Heart left ventricle (tissue), 16 donors: ENCODE measurements around the gene NPHP4. TPM values are rescaled to one million over a fixed set of nuclear protein-coding genes. Genes with fewer than 3 reads are reported as not detected.
A peak's percentile ranks its signal among the peaks of the same experiment; 100 is the strongest.

Experiments used
- ATAC-seq, 4 donors: fragments of 200-7000 bp; cut with Tn5 transposase; one replicate each; pipeline ENCODE4 v1.9.1; 2020 to 2022; ENCODE audit warnings: moderate library complexity in 4 of 4, mild to moderate bottlenecking in 3 of 4, moderate number of reproducible peaks in 1 of 4
- DNase-seq, 5 donors: peaks; one replicate each; pipeline ENCODE4 v3.0.0-alpha.2; 2020
- H3K27ac ChIP-seq, 12 donors: fragments of 200-600 bp; sonication (generic) in 4 of 12; one replicate each; pipeline versions ENCODE4 v1.5.0 to v1.8.0; 2016 to 2022; ENCODE audit warnings: mild to moderate bottlenecking in 2 of 12
- H3K27me3 ChIP-seq, 9 donors: fragments of 200-600 bp; sonication (generic) in 2 of 9; one replicate each; pipeline versions ENCODE4 v1.5.1 to v1.8.0; 2016 to 2022; ENCODE audit warnings: mild to moderate bottlenecking in 3 of 9
- H3K36me3 ChIP-seq, 9 donors: fragments of 200-600 bp; sonication (generic) in 2 of 9; one replicate each; pipeline versions ENCODE4 v1.5.0 to v1.8.0; 2018 to 2022; ENCODE audit warnings: mild to moderate bottlenecking in 2 of 9
- H3K4me1 ChIP-seq, 12 donors: fragments of 200-600 bp; sonication (generic) in 4 of 12; one replicate each; pipeline versions ENCODE4 v1.5.0 to v1.8.0; 2016 to 2022; ENCODE audit warnings: mild to moderate bottlenecking in 3 of 12
- H3K4me3 ChIP-seq, 12 donors: fragments of 200-600 bp; sonication (generic) in 4 of 12; one replicate each; pipeline versions ENCODE4 v1.5.0 to v1.8.0; 2017 to 2022; ENCODE audit warnings: mild to moderate bottlenecking in 9 of 12, moderate library complexity in 4 of 12
- H3K9me3 ChIP-seq, 12 donors: fragments of 200-600 bp; sonication (generic) in 4 of 12; one replicate each; pipeline versions ENCODE4 v1.5.0 to v1.8.0; 2016 to 2022; ENCODE audit warnings: mild to moderate bottlenecking in 1 of 12
- POLR2A ChIP-seq, 2 donors: fragments of 450-650 bp; IDR thresholded peaks; one replicate each; pipeline ENCODE4 v1.6.1; 2017; ENCODE audit warnings: antibody characterized with exemption in 2 of 2, mild to moderate bottlenecking in 2 of 2, moderate library complexity in 2 of 2
- WGBS, 4 donors: extraction: QIAGEN DNeasy Blood & Tissue Kit in 2 of 4; methylation state at CpG; one replicate each; pipeline versions ENCODE4 v1.1.5 to v1.1.7; 2013 to 2018; 5-methylcytosine and 5-hydroxymethylcytosine counted together
- intact Hi-C, 10 donors: fragments of 100-400 bp; cut with DNase I; formaldehyde crosslinking; loops; one replicate each; pipeline versions ENCODE4 v1.11.1 to v1.14.2; 2022
- polyA plus RNA-seq, 2 donors: library from polyadenylated mRNA; stranded (reverse); fragments of 200-250 nt; gene quantifications; one replicate each; pipeline ENCODE4 v1.2.3, GENCODE V29; 2013
- total RNA-seq, 9 donors: library from RNA; depleted of rRNA in 2 of 9; stranded (reverse); fragments of >200 nt in 2 of 9; fragmentation: NEBNext Ultra II Directional in 3 of 9; extraction: Animal tissue kit (Norgen Biotek cat#: 25700) in 3 of 9; gene quantifications; one replicate each; pipeline versions ENCODE4 v1.1.0 to v1.2.4, GENCODE V29; 2016 to 2023
- TF ChIP-seq, protein P1 (sequence below), 12 donors: fragments of 200-600 bp; sonication (generic) in 4 of 12; IDR thresholded peaks; one replicate each; pipeline versions ENCODE4 v1.5.0 to v1.8.0; 2018 to 2022; ENCODE audit warnings: antibody characterized with exemption in 12 of 12, mild to moderate bottlenecking in 5 of 12
- donor health status: ischemic (EF 13 %, LVEDD 7.1; RV severe dilation, severe dysfunction).
- donor health status: healthy with polysubstance abuse.
- donor health status: DM: no; HTN: yes; CAD: no.
- donor health status: DM: no; HTN: no; CAD: no.
- donor health status: ischemic (EF 25% LVEDD 6.9; RV normal size, moderate dysfunction).
- donor health status: ischemic (EF 25% LVEDD 5.7; RV mildly dilated, moderate dysfunction).
- donor health status: healthy.
- donor health status: DM: yes; HTN: yes; CAD: no.
- donor health status: ischemic (EF 35%, LVEDD 5.7; RV mildly dilated, moderate dysfunction).
- donor health status: nonischemic (EF 11% LVEDD 7.7; RV severe dilation, severe dysfunction).
- donor health status: DM: yes; HTN: yes; CAD: no.
- donor health status: PGD.
- donor health status: ischemic (EF 29% LVEDD 5.4; RV normal size, mild dysfunction).
- donor health status: nonischemic (EF 23%, LVEDD 6.1; RV moderate dilation, normal function).

Gene NPHP4
- total and polyA plus RNA-seq, 11 donors, result 2.1 to 6.3 (median 3.1) TPM

DNA sequence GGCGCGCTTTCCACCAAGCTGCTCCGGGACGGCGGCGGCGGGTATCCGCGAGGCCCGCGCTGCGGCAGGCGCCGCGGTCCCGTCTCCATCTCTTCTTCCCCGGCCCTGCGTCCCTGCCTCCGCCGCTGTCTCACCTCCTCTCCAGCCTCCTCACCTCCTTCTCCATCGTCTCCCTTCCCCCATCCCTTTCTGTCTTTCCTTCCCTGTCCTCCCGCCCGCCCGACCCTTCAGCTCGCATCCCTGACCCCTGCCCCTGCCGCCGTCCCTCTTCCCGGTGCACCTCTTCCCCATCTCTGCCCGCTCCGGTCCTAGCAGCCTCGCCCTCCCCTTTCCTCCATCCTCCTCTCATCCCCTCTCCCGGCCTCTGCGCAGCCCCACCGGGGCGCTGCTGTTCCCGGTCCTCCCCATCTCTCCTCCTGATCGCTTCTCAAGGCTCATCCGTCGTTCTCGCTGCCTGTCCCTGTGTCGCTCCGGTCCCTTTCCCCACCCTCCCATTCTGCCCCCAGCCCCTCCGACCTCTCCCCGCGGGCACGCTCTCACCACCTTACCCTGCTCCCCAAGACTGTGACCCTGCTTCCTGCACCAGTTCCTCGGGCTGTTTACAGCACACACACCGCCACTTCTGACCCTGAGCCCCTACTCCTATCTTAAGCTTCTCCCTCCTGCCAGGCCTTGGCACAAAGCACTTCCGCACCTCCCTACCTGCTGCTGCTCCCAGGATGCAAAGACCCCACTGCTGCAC lies 760 bp upstream of the NPHP4 start:
- Histone ChIP-seq H3K27me3 (no peaks in the 10 kb centered on the region), H3K9me3 (no peaks in the 10 kb centered on the region), H3K36me3 (peaks cover 0 to 7% (median 0%) of the 10 kb centered on the region in 9 donors), H3K4me3 (peak overlapping the region; percentile 54 to 95 (median 82)), H3K4me1 (peaks cover 4 to 37% (median 17%) of the 10 kb centered on the region in 12 donors), H3K27ac (peak overlapping the region in 8 of 12 donors; percentile 6 to 96 (median 72))
- peak in 1 of 4 donors; percentile 0 for ATAC-seq
- peak in 2 of 5 donors; percentile 28 to 60 for DNase-seq
- intact Hi-C loops, result no loop called here
- TF ChIP-seq, protein P1, sequence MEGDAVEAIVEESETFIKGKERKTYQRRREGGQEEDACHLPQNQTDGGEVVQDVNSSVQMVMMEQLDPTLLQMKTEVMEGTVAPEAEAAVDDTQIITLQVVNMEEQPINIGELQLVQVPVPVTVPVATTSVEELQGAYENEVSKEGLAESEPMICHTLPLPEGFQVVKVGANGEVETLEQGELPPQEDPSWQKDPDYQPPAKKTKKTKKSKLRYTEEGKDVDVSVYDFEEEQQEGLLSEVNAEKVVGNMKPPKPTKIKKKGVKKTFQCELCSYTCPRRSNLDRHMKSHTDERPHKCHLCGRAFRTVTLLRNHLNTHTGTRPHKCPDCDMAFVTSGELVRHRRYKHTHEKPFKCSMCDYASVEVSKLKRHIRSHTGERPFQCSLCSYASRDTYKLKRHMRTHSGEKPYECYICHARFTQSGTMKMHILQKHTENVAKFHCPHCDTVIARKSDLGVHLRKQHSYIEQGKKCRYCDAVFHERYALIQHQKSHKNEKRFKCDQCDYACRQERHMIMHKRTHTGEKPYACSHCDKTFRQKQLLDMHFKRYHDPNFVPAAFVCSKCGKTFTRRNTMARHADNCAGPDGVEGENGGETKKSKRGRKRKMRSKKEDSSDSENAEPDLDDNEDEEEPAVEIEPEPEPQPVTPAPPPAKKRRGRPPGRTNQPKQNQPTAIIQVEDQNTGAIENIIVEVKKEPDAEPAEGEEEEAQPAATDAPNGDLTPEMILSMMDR (IDR thresholded peaks at IDR 0.05), result no peak
- no peak for TF ChIP-seq POLR2A (IDR thresholded peaks at IDR 0.05)
- WGBS, 4 donors, result 1% methylated on average over 44 to 49 of the region's 49 CpGs

DNA sequence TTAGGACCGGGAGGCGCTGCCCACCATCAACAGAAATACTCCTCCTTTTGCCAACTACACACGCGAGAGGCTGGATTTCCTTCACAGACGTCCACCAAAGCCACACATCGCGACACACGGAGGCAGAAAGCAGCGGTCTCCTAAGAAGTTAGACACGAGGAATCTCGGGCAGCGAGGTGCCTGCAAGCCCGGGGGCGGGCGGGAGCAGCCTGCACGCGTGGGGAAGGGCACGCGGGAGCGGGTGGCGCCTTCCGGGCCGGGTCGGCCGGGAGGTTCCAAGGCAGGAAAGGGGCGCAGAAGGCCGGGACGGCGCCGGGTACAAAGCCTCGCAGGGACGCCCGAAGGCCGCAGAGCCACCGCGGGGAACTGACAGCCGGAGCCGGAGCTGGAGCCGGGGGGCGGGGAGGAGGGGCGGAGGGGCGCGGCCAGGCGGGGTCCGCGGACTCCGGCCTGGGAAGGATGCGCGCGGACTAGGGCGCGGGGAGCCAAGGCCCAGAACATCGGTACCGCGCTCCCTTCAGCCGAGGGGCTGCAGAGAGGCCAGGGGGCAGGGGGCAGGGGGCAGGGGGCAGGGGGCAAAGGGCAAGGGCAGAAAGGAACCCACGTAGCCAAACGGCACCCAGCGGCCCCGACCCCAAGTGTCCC lies 722 bp downstream of the NPHP4 start:
- 0 to 1% (median 1%) methylated on average over 30 to 60 of the region's 60 CpGs for WGBS, 4 donors
- Histone ChIP-seq H3K27ac (peak overlapping the region; percentile 81 to 96 (median 88)), H3K4me1 (peaks cover 4 to 37% (median 17%) of the 10 kb centered on the region in 12 donors), H3K4me3 (peak overlapping the region; percentile 30 to 95 (median 82)), H3K36me3 (peaks cover 0 to 7% (median 0%) of the 10 kb centered on the region in 9 donors), H3K9me3 (no peaks in the 10 kb centered on the region), H3K27me3 (no peaks in the 10 kb centered on the region)
- TF ChIP-seq POLR2A (IDR thresholded peaks at IDR 0.05), result no peak
- TF ChIP-seq, protein P1 (IDR thresholded peaks at IDR 0.05), result no peak
- peak in 2 of 4 donors; percentile 47 to 48 for ATAC-seq
- DNase-seq, result peak in 4 of 5 donors; percentile 51 to 81 (median 60)
- intact Hi-C loops, result no loop called here

DNA sequence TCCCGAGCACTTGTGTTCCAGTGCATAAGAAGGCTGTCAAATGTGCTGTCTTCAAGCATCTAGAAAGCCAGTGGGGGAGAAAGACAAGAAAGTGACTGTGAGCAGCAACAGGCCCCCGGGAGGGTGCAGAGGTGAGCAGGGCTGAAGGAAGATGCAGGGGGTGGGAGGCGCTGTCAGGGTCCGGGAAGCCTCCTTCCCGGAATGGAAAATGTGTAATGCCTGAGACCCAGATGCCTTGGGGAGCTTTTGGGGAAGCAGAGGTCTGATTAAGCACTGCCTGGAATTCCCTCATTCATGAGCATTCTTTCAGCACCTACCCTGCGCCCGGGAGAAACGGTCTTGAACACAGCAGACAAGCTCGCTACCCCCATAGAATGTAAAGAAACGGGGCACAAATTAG lies 1.3 kb downstream of the NPHP4 start:
- Histone ChIP-seq H3K27ac (peak overlapping the region in 1 of 12 donors; percentile 84), H3K4me1 (peaks cover 4 to 37% (median 17%) of the 10 kb centered on the region in 12 donors), H3K9me3 (no peaks in the 10 kb centered on the region), H3K36me3 (peaks cover 0 to 1% (median 0%) of the 10 kb centered on the region in 9 donors), H3K4me3 (peak overlapping the region; percentile 30 to 95 (median 82)), H3K27me3 (no peaks in the 10 kb centered on the region)
- TF ChIP-seq, protein P1 (IDR thresholded peaks at IDR 0.05), result no peak
- no peak for TF ChIP-seq POLR2A (IDR thresholded peaks at IDR 0.05)
- no peak for ATAC-seq
- intact Hi-C loops, result no loop called here
- WGBS, 4 donors, result 46 to 53% (median 50%) methylated on average over 10 of the region's 10 CpGs
- peak in 2 of 5 donors; percentile 11 to 20 for DNase-seq

DNA sequence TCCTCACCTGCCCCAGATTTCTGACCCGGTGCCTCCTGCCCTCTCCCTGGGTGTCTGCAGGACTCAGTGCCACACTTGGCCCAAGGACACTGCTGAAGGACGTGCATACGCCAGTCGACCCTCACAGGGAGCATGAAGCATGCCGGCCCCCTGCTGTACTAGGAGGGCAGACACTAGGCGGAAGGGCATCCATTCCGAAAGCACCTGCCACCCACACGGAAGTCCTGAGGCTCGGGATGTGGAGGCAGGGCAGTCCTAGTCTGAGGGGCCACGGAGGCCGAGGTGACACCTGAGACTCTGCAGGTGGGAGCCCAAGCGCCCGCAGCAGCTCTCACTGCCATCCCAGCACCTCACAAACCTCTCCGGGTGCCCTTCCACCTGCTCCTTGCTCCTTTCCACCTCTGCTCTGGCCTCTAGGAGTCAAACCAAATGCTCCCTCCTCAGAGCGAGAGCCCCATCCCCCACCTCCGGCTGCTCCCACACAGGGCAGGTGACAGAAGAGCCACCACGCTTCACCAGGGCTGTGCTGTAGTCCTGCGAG lies 2.4 kb downstream of the NPHP4 start:
- no peaks in the 10 kb centered on the region for H3K27me3 ChIP-seq
- peaks cover 4 to 31% (median 17%) of the 10 kb centered on the region in 12 donors for H3K4me1 ChIP-seq
- H3K36me3 ChIP-seq, result peaks cover 0 to 10% (median 6%) of the 10 kb centered on the region in 9 donors
- ATAC-seq (no peak), DNase-seq (peak in 2 of 5 donors; percentile 15 to 50)
- no peak overlapping the region for H3K4me3 ChIP-seq
- no peaks in the 10 kb centered on the region for H3K9me3 ChIP-seq
- H3K27ac ChIP-seq, result no peak overlapping the region
- no peak for TF ChIP-seq POLR2A (IDR thresholded peaks at IDR 0.05)
- TF ChIP-seq, protein P1 (IDR thresholded peaks at IDR 0.05), result no peak
- intact Hi-C loops, result no loop called here
- 92 to 96% (median 95%) methylated on average over 10 to 18 of the region's 18 CpGs for WGBS, 4 donors
